K562 (cell line): ENCODE data around the gene ICA1. TPM values are rescaled to one million over a fixed set of nuclear protein-coding genes. Genes with fewer than 3 reads are reported as not detected.

Source experiments
- ATAC-seq: fragments of 200-7000 bp; cut with Tn5 transposase; 3 replicates; pipeline ENCODE4 v1.9.1; 2020; ENCODE audit warnings: moderate library complexity
- BruUV-seq: library from RNA; stranded (reverse); fragments of 400-500 nt; replicated peaks from 2 replicates; lab custom pipeline; 2021; lab: Mats Ljungman, UMichigan
- CTCF ChIA-PET: fragments of 300-600 bp; formaldehyde crosslinking; extraction: SDS; loops from one replicate; lab custom pipeline; 2021; ENCODE audit warnings: low intra/inter-chr PET ratio; lab: Yijun Ruan, JAX
- POLR2A ChIA-PET: fragments of 300-600, 350-650 bp; sonication (Branson Sonifier 250); formaldehyde crosslinking; extraction: SDS; loops from one replicate; lab custom pipeline; 2021; ENCODE audit warnings: antibody characterized with exemption, inconsistent platforms; lab: Yijun Ruan, JAX
- DNase-seq, 4 experiments: peaks; one replicate each; pipeline versions ENCODE4 v3.0.0 to v3.0.0-alpha.2; 2011 to 2018; ENCODE audit warnings: low spot score in 3 of 4, mixed read lengths in 3 of 4; ENCODE audit errors: extremely low read depth in 1 of 4
- FAIRE-seq: peaks from 2 replicates; lab custom pipeline; 2011; peaks lifted over from hg19 to GRCh38; lab: Jason Lieb, UNC
- H2AFZ ChIP-seq: 2 replicates; pipeline ENCODE4 v1.6.0; 2011; ENCODE audit warnings: low read depth, low read length, control low read depth, inconsistent platforms
- H3K27ac ChIP-seq: fragments of 200-600 bp; 3 replicates; pipeline ENCODE4 v1.8.0; 2011; ENCODE audit warnings: low read depth, mild to moderate bottlenecking, control low read depth, inconsistent platforms, low read length, moderate library complexity, mixed read lengths; ENCODE audit errors: extremely low read depth
- H3K27me3 ChIP-seq, 2 experiments: fragments of 300-600 bp in 1 of 2; 2 replicates in 1 of 2; 3 replicates in 1 of 2; pipeline versions ENCODE4 v1.6.0 to v1.8.0; 2011; ENCODE audit warnings: inconsistent platforms in 2 of 2, low read length in 2 of 2, mild to moderate bottlenecking in 1 of 2, mixed read lengths in 1 of 2, moderate library complexity in 1 of 2; ENCODE audit not compliant: control insufficient read depth in 2 of 2, insufficient read depth in 2 of 2
- H3K36me3 ChIP-seq: fragments of 300-600 bp; 3 replicates; pipeline ENCODE4 v1.8.0; 2011; ENCODE audit warnings: mild to moderate bottlenecking, low read length, inconsistent platforms; ENCODE audit not compliant: control insufficient read depth, insufficient read depth
- H3K4me1 ChIP-seq, 2 experiments: fragments of 200-600 bp in 1 of 2; replicated peaks in 1 of 2; 2 replicates in 1 of 2; 3 replicates in 1 of 2; pipeline versions ENCODE4 v1.5.1 to v1.8.0; 2011; ENCODE audit warnings: inconsistent platforms in 2 of 2, low read length in 2 of 2, mild to moderate bottlenecking in 1 of 2, mixed read lengths in 1 of 2, moderate library complexity in 1 of 2; ENCODE audit not compliant: control insufficient read depth in 2 of 2, insufficient read depth in 2 of 2
- H3K4me2 ChIP-seq: 2 replicates; pipeline ENCODE4 v1.6.1; 2011; ENCODE audit warnings: low read length, control low read depth, inconsistent platforms, mixed read lengths; ENCODE audit not compliant: insufficient read depth
- H3K4me3 ChIP-seq: fragments of 200-600 bp; sonication (generic), shearing (Covaris generic); 2 replicates; pipeline ENCODE4 v1.5.1; 2016; ENCODE audit warnings: control low read depth, inconsistent platforms
- H3K79me2 ChIP-seq: fragments of 200-600 bp; 3 replicates; pipeline ENCODE4 v1.8.0; 2011; ENCODE audit warnings: low read length, inconsistent platforms; ENCODE audit not compliant: control insufficient read depth, insufficient read depth
- H3K9ac ChIP-seq, 2 experiments: 2 replicates each; pipeline versions ENCODE4 v1.6.0 to v1.6.1; 2011; ENCODE audit warnings: low read depth in 2 of 2, low read length in 2 of 2, control low read depth in 1 of 2, inconsistent platforms in 1 of 2, mild to moderate bottlenecking in 1 of 2, mixed read lengths in 1 of 2; ENCODE audit not compliant: insufficient read depth in 1 of 2
- H3K9me1 ChIP-seq: one replicate; pipeline ENCODE4 v1.6.0; 2011; ENCODE audit warnings: inconsistent platforms, mild to moderate bottlenecking, low read length, moderate library complexity; ENCODE audit not compliant: control insufficient read depth, insufficient read depth
- H3K9me3 ChIP-seq: replicated peaks from 2 replicates; pipeline ENCODE4 v1.5.1; 2011; ENCODE audit warnings: low read depth, low read length, inconsistent platforms; ENCODE audit not compliant: control insufficient read depth, insufficient read depth
- H4K20me1 ChIP-seq: replicated peaks from 2 replicates; pipeline ENCODE4 v1.6.1; 2011; ENCODE audit warnings: low read length, inconsistent platforms, mixed read lengths; ENCODE audit not compliant: control insufficient read depth, insufficient read depth
- CHAMP1 ChIP-seq: fragments of 450-650 bp; IDR thresholded peaks from 2 replicates; pipeline ENCODE4 v1.6.1; 2016; ENCODE audit warnings: mild to moderate bottlenecking
- FOXK1 ChIP-seq: sonication (generic); formaldehyde crosslinking; IDR thresholded peaks from 2 replicates; pipeline ENCODE4 v1.8.0; 2022; ENCODE audit warnings: missing genetic modification reagents, mild to moderate bottlenecking, borderline replicate concordance
- HNRNPK ChIP-seq: fragments of 200-400 bp; formaldehyde crosslinking; IDR thresholded peaks from one replicate; pipeline ENCODE4 v1.6.1; 2018; ENCODE audit warnings: mild to moderate bottlenecking, low read depth, low read length; ENCODE audit not compliant: poor library complexity, severe bottlenecking
- PHF21A ChIP-seq: fragments of 450-650 bp; IDR thresholded peaks from 2 replicates; pipeline ENCODE4 v1.6.1; 2017; ENCODE audit warnings: low read depth, borderline replicate concordance
- PML ChIP-seq: IDR thresholded peaks from 2 replicates; pipeline ENCODE4 v1.6.1; 2012; ENCODE audit warnings: low read length, inconsistent platforms
- RBM39 ChIP-seq: fragments of 200-400 bp; formaldehyde crosslinking; optimal IDR thresholded peaks from 2 replicates; pipeline ENCODE3; 2018; ENCODE audit warnings: low read depth, low read length
- SMARCE1 ChIP-seq: fragments of 450-650 bp; IDR thresholded peaks from 2 replicates; pipeline ENCODE4 v1.7.1; 2016; ENCODE audit warnings: mild to moderate bottlenecking
- SOX6 ChIP-seq: fragments of 450-650 bp; IDR thresholded peaks from 2 replicates; pipeline ENCODE4 v1.6.1; 2014; ENCODE audit warnings: mild to moderate bottlenecking
- TRIM25 ChIP-seq: fragments of 450-650 bp; IDR thresholded peaks from 2 replicates; pipeline ENCODE4 v1.7.0; 2016; ENCODE audit warnings: borderline replicate concordance
- WGBS: fragments of 100-300 bp; shearing (Covaris generic); methylation state at CpG from one replicate; pipeline ENCODE4 v1.1.6; 2016; ENCODE audit warnings: low coverage, mixed read lengths; ENCODE audit not compliant: insufficient coverage; ENCODE audit errors: missing lambda C conversion rate; 5-methylcytosine and 5-hydroxymethylcytosine counted together
- in situ Hi-C: fragments of 300-500 bp; cut with MboI; formaldehyde crosslinking; loops from 4 replicates; pipeline ENCODE4 v1.15.0; 2018; ENCODE audit warnings: inconsistent platforms, mixed read lengths
- intact Hi-C: fragments of 100-400 bp; cut with micrococcal nuclease; formaldehyde crosslinking; loops from 2 replicates; pipeline ENCODE4 v1.14.2; 2022
- polyA plus RNA-seq, 8 experiments: library from polyadenylated mRNA; depleted of rRNA in 4 of 8; stranded (reverse) in 5 of 8; unstranded in 3 of 8; fragments of >200 nt; fragmentation: Nextera tagmentation in 2 of 8; fragmentation: Illumina TruSeq in 1 of 8; extraction: Ambion mirVana in 2 of 8; extraction: Trizol in 1 of 8; gene quantifications; 2 replicates each; pipeline versions ENCODE4 v1.2.1 to v1.2.3, GENCODE V29; 2011 to 2014; ENCODE audit warnings: inconsistent platforms in 1 of 8, missing spikeins in 1 of 8
- total RNA-seq, 7 experiments: library from RNA; depleted of rRNA in 6 of 7; stranded (reverse); fragments of >200 nt in 6 of 7; fragmentation: Illumina TruSeq in 2 of 7; extraction: Trizol in 2 of 7; gene quantifications; 2 replicates each; pipeline versions ENCODE4 v1.2.1 to v1.2.3, GENCODE V29; 2011 to 2021; ENCODE audit warnings: low replicate concordance in 1 of 7

ICA1 gene
- total and polyA plus RNA-seq, 9 of the 15 experiments (the other 6 are each of a cell fraction or from before 2014, with no cell fraction given): 7.1 to 22.3 (median 16.4) TPM

GRCh38 chr7:8094164-8095140 lies 167.5 kb downstream of the ICA1 start (continued):
- TF ChIP-seq CHAMP1 (no peak), PML (no peak), SOX6 (no peak), SMARCE1 (no peak), HNRNPK (no peak)
- TF ChIP-seq, all 486 proteins: peak for 0

- ChIA-PET POLR2A (no interaction called here), CTCF (no interaction called here)
- intact Hi-C loops (no loop called here), in situ Hi-C loops (no loop called here)
- ATAC-seq (no peak), FAIRE-seq (no peak), DNase-seq (no peak)
- Histone ChIP-seq H4K20me1 (no peaks in the 10 kb centered on the region; the same call in 1 of the 2 replicates), H3K9me3 (no peaks in the 10 kb centered on the region), H3K79me2 (no peaks in the 10 kb centered on the region), H3K27me3 (no peaks in the 10 kb centered on the region), H3K4me3 (no peak overlapping the region), H3K9ac (no peak overlapping the region), H3K9me1 (no peaks in the 10 kb centered on the region), H3K4me1 (no peaks in the 10 kb centered on the region), H3K36me3 (0 out of 3 replicates have a peak, but pooled peaks cover under 1% of the 10 kb centered on the region), H3K27ac (no peak overlapping the region), H2AFZ (no peak overlapping the region), H3K4me2 (no peak overlapping the region)
- no TSS peak for BruUV-seq
- no peak for TF ChIP-seq FOXK1
- TF ChIP-seq TRIM25: no peak
- TF ChIP-seq PHF21A: no peak
- no peak for TF ChIP-seq RBM39
- 49% methylated on average over 2 of the region's 2 CpGs for WGBS
These were observed 169.8 kb downstream of the ICA1 start for GRCh38 chr7:8092140-8092539.
